ENCODE measurements around the gene ZNF264.

DNA sequence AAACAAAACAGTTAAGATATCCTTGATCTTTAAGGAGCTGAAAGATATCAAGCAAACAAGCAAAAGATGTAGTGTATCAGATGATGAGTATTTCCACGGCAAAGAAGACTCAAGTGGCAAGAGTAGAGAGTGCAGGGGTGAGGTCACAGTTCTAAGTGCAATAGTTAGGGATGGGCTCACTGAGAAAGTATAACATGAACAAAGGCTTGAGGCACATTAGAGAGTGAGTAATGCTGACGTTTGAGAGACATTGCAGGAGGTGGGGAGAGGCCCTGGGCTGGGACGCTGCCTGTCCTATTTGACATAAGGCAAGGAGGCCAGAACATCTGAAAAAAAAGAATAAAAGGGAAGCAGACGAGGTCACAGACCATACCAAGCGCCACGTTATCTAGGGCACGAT is 25.5 kb upstream of the ZNF264 start:
- TF ChIP-seq, protein P1, sequence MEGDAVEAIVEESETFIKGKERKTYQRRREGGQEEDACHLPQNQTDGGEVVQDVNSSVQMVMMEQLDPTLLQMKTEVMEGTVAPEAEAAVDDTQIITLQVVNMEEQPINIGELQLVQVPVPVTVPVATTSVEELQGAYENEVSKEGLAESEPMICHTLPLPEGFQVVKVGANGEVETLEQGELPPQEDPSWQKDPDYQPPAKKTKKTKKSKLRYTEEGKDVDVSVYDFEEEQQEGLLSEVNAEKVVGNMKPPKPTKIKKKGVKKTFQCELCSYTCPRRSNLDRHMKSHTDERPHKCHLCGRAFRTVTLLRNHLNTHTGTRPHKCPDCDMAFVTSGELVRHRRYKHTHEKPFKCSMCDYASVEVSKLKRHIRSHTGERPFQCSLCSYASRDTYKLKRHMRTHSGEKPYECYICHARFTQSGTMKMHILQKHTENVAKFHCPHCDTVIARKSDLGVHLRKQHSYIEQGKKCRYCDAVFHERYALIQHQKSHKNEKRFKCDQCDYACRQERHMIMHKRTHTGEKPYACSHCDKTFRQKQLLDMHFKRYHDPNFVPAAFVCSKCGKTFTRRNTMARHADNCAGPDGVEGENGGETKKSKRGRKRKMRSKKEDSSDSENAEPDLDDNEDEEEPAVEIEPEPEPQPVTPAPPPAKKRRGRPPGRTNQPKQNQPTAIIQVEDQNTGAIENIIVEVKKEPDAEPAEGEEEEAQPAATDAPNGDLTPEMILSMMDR (IDR thresholded peaks at IDR 0.05) = no peak
- no peak for TF ChIP-seq POLR2A (IDR thresholded peaks at IDR 0.05)

Data from heart left ventricle (tissue), 13 donors.